ENCODE data around the gene CCL16.

The CCL16 gene

GRCh38 chr17:35973333-35974260, 7.7 kb downstream of the CCL16 start:
- CTCF ChIA-PET, result interaction anchor here (1.1 kb wide), 1 partner anchor 99 kb away, joined by 6 read pairs; no protein-coding TSS in a partner anchor
- POLR2A ChIA-PET, result no interaction called here
- no peak for DNase-seq (ENCODE audit: extremely low spot score)
- TF ChIP-seq FOXA1 (IDR thresholded peaks at IDR 0.05) (no peak), ARNT (IDR thresholded peaks at IDR 0.05) (no peak), PKNOX1 (IDR thresholded peaks at IDR 0.05) (no peak), ZNF384 (IDR thresholded peaks at IDR 0.05) (no peak), NFRKB (IDR thresholded peaks at IDR 0.05) (no peak), TARDBP (IDR thresholded peaks at IDR 0.05) (no peak), ELF4 (IDR thresholded peaks at IDR 0.05) (no peak), L3MBTL2 (conservative IDR thresholded peaks at IDR 0.05) (no peak), LEF1 (IDR thresholded peaks at IDR 0.05; ENCODE audit: borderline replicate concordance) (no peak), SP1 (IDR thresholded peaks at IDR 0.05) (no peak), FOXK2 (IDR thresholded peaks at IDR 0.05) (no peak), SUZ12 (IDR thresholded peaks at IDR 0.05) (no peak)

GRCh38 chr17:35972945-35973332, 8.4 kb downstream of the CCL16 start:
- no peak for DNase-seq (ENCODE audit: extremely low spot score)
- no peak for TF ChIP-seq ELF4 (IDR thresholded peaks at IDR 0.05)
- TF ChIP-seq HDGF (IDR thresholded peaks at IDR 0.05; ENCODE audit: borderline replicate concordance), result no peak
- no peak for TF ChIP-seq SP1 (IDR thresholded peaks at IDR 0.05)
- no peak for TF ChIP-seq CTBP1 (IDR thresholded peaks at IDR 0.05; ENCODE audit: borderline replicate concordance)
- no peak for TF ChIP-seq SUZ12 (IDR thresholded peaks at IDR 0.05)
- no peak for TF ChIP-seq PKNOX1 (IDR thresholded peaks at IDR 0.05)
- no peak for TF ChIP-seq L3MBTL2 (conservative IDR thresholded peaks at IDR 0.05)
- no peak for TF ChIP-seq NFRKB (IDR thresholded peaks at IDR 0.05)
- TF ChIP-seq ZNF384 (IDR thresholded peaks at IDR 0.05), result no peak
- ChIA-PET CTCF (interaction anchor here (1.1 kb wide), 1 partner anchor 100 kb away, joined by 6 read pairs; no protein-coding TSS in a partner anchor), POLR2A (no interaction called here)

DNA sequence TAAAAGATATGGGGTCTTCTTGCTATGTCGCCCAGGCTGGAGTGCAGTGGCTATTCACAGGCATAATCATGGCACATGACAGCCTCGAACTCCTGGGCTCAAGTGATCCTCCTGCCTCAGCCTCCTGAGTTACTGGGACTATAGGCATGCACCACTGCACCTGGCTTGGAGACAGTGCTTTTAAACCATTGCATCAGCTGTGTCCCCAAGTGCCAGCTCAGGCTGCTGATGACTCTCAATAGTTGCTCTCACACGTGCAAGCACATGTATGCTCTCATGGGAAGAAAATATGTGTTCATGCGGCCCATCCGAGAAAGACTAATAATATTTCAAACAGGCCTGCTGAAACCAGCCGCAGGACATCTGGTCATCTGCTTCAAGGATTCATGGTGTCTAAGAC, 8.8 kb downstream of the CCL16 start:
- ChIA-PET POLR2A (no interaction called here), CTCF (interaction anchor here (1.1 to 2.5 kb wide), 2 partner anchors 100 to 176 kb away, joined by 6 to 9 read pairs; no protein-coding TSS in a partner anchor)
- DNase-seq (ENCODE audit: extremely low spot score), result no peak
- TF ChIP-seq TARDBP (IDR thresholded peaks at IDR 0.05), result no peak

- POLR2A ChIA-PET, result interaction anchor here (1.3 kb wide), 1 partner anchor 163 kb away, joined by 3 read pairs; the partner anchor contains the start of gene TAF15
- no peak for DNase-seq (ENCODE audit: extremely low spot score)
- CTCF ChIA-PET, result interaction anchor here (1.1 to 2.5 kb wide), 2 partner anchors 10 to 177 kb away, joined by 3 to 9 read pairs; no protein-coding TSS in a partner anchor
- TF ChIP-seq ELF4 (IDR thresholded peaks at IDR 0.05) (no peak), BHLHE40 (IDR thresholded peaks at IDR 0.05; ENCODE audit: borderline replicate concordance) (no peak), ARNT (IDR thresholded peaks at IDR 0.05) (no peak), FOXA1 (IDR thresholded peaks at IDR 0.05) (no peak), FOXK2 (IDR thresholded peaks at IDR 0.05) (no peak), SP1 (IDR thresholded peaks at IDR 0.05) (no peak), PKNOX1 (IDR thresholded peaks at IDR 0.05) (no peak), CTBP1 (IDR thresholded peaks at IDR 0.05; ENCODE audit: borderline replicate concordance) (no peak), SUZ12 (IDR thresholded peaks at IDR 0.05) (no peak), HDGF (IDR thresholded peaks at IDR 0.05; ENCODE audit: borderline replicate concordance) (no peak), LEF1 (IDR thresholded peaks at IDR 0.05; ENCODE audit: borderline replicate concordance) (no peak), NFRKB (IDR thresholded peaks at IDR 0.05) (no peak), ZNF384 (IDR thresholded peaks at IDR 0.05) (no peak), L3MBTL2 (conservative IDR thresholded peaks at IDR 0.05) (no peak), TARDBP (IDR thresholded peaks at IDR 0.05) (no peak), FOXM1 (IDR thresholded peaks at IDR 0.05; ENCODE audit: borderline replicate concordance) (no peak)
These were observed 9.2 kb downstream of the CCL16 start for GRCh38 chr17:35972066-35972465.

DNA sequence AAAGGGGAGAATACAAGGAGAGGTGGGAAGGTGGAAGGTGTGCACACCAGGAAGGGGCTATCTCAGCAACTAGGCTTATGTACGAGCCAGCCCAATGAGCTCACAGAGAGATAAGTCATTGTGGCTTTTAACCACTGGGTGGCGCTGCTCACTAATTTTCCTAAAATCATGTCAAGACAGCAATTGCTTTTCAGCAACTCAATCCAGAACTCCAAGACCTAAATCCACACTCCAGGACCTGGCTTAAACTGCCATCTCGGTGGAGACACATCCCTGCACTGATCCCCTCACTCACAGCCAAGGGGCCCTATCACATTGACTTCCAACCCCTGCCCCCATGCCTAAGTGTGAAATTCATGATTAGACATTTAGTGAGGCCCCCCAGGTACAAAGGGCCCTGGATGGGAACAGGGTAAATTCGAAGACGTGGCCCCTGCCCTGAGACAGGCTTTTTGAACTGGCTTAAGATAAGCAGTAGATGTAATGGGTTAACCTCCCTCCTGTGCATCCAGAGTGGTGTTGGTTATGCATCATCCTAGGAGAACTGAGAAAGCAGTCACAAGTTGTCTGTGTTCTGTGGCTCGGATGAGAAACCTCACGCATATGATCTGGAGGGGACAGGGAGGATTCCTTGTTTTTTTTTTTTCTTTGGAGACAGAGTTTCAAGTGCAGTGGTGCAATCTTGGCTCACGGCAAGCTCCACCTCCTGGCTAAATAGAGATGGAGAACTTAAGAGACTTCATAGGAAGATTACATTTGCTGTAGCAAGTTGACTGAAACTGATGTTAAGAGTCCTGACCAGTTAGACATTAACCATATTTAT, 11.5 kb downstream of the CCL16 start:
- POLR2A ChIA-PET, result no interaction called here
- no peak for TF ChIP-seq L3MBTL2 (conservative IDR thresholded peaks at IDR 0.05)
- TF ChIP-seq ELF4 (IDR thresholded peaks at IDR 0.05), result no peak
- peak; percentile 64 for DNase-seq (ENCODE audit: extremely low spot score)
- CTCF ChIA-PET, result interaction anchor here (0.6 to 2.5 kb wide), 17 partner anchors 11 to 513 kb away, joined by 3 to 18 read pairs (median 3); partner anchors contain the start of gene CCL3

- TF ChIP-seq FOXA1 (IDR thresholded peaks at IDR 0.05) (no peak), FOXM1 (IDR thresholded peaks at IDR 0.05; ENCODE audit: borderline replicate concordance) (no peak), SUZ12 (IDR thresholded peaks at IDR 0.05) (no peak), NFRKB (IDR thresholded peaks at IDR 0.05) (no peak), PKNOX1 (IDR thresholded peaks at IDR 0.05) (no peak), CTBP1 (IDR thresholded peaks at IDR 0.05; ENCODE audit: borderline replicate concordance) (no peak), HDGF (IDR thresholded peaks at IDR 0.05; ENCODE audit: borderline replicate concordance) (no peak), ZNF384 (IDR thresholded peaks at IDR 0.05) (no peak), ARNT (IDR thresholded peaks at IDR 0.05) (no peak), ELF4 (IDR thresholded peaks at IDR 0.05) (no peak), BHLHE40 (IDR thresholded peaks at IDR 0.05; ENCODE audit: borderline replicate concordance) (no peak), TARDBP (IDR thresholded peaks at IDR 0.05) (no peak), FOXK2 (IDR thresholded peaks at IDR 0.05) (no peak), L3MBTL2 (conservative IDR thresholded peaks at IDR 0.05) (no peak), SP1 (IDR thresholded peaks at IDR 0.05) (no peak)
- CTCF ChIA-PET, result interaction anchor here (0.7 to 1.4 kb wide), 3 partner anchors 10 to 514 kb away, joined by 3 to 18 read pairs (median 12); no protein-coding TSS in a partner anchor
- POLR2A ChIA-PET, result no interaction called here
- DNase-seq (ENCODE audit: extremely low spot score), result no peak
These were observed 12.7 kb downstream of the CCL16 start for GRCh38 chr17:35968520-35969054.

Measured in HEK293T (cell line).